ENCODE results near the gene ITPR1. TPM values are rescaled to one million over a fixed set of nuclear protein-coding genes. Genes with fewer than 3 reads are reported as not detected.

The ITPR1 gene
- polyA plus RNA-seq, 2 of the 4 experiments (the other 2 are of a cell fraction) = 2.8 to 9.6 TPM

DNA sequence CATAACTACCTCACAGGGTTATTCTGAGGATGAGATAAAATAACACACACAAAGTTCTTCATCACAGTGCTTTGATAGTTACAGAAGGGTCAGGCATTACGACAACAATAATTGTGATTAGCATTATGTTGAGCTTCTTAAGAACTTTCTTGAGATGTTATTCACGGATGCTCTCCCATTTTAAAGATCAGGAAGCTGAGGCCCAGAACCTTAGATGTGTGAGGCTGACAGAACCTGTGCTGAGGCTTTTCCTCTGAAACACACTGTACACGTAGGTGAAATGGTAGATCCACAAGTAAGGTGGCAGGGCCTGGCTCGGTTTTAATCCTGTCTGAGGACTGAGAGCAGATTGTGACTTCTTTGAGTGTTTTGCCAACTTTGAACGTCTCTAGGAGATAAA, 274.9 kb downstream of the ITPR1 start:
- Histone ChIP-seq H3K4me2 (no peak overlapping the region), H3K4me3 (no peak overlapping the region), H3K9me3 (peaks cover 22% of the 10 kb centered on the region), H3K4me1 (0 out of 3 replicates have a peak, but pooled peaks cover 8% of the 10 kb centered on the region), H3K27ac (no peak overlapping the region)
- ChIA-PET CTCF (interaction anchor here (0.9 to 1.6 kb wide), 3 partner anchors 12 to 34 kb away, joined by 3 read pairs; no protein-coding TSS in a partner anchor), POLR2A (no interaction called here)
- WGBS (ENCODE audit: missing lambda C conversion rate) = 87% methylated on average over 5 of the region's 5 CpGs
- TF ChIP-seq HOXB13 (CRISPR knock-in tag; IDR thresholded peaks at IDR 0.05; ENCODE audit: low read depth) (no peak), POLR2A (IDR thresholded peaks at IDR 0.05; ENCODE audit: low read length) (no peak), ZC3H11A (IDR thresholded peaks at IDR 0.05) (no peak)
- TF ChIP-seq, protein P1, sequence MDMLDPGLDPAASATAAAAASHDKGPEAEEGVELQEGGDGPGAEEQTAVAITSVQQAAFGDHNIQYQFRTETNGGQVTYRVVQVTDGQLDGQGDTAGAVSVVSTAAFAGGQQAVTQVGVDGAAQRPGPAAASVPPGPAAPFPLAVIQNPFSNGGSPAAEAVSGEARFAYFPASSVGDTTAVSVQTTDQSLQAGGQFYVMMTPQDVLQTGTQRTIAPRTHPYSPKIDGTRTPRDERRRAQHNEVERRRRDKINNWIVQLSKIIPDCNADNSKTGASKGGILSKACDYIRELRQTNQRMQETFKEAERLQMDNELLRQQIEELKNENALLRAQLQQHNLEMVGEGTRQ (IDR thresholded peaks at IDR 0.05) = no peak
- DNase-seq (ENCODE audit: low read depth in 1 of 2, low spot score in 1 of 2) (no peak), ATAC-seq (no peak), FAIRE-seq (no peak)

DNA sequence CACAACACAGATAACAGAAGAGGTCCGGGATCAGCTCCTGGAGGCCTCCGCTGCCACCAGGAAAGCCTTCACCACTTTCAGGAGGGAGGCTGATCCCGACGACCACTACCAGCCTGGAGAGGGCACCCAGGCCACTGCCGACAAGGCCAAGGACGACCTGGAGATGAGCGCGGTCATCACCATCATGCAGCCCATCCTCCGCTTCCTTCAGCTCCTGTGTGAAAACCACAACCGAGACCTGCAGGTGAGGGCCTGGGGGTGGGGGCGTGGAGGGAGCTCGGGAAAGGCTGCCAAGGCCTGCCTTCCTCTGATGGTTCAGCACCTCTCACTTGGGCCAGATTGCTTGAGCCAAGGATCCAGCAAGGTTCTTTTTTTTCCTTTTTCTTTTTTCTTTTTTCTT, 275.4 kb downstream of the ITPR1 start:
- Histone ChIP-seq H3K9me3 (peaks cover 22% of the 10 kb centered on the region), H3K4me1 (0 out of 3 replicates have a peak, but pooled peaks cover 8% of the 10 kb centered on the region), H3K4me2 (no peak overlapping the region), H3K4me3 (no peak overlapping the region), H3K27ac (no peak overlapping the region)
- no peak for FAIRE-seq
- ChIA-PET POLR2A (no interaction called here), CTCF (interaction anchor here (0.9 to 1.6 kb wide), 3 partner anchors 12 to 52 kb away, joined by 3 to 4 read pairs (median 3); no protein-coding TSS in a partner anchor)
- DNase-seq (ENCODE audit: low read depth in 1 of 2, low spot score in 1 of 2) = no peak
- WGBS (ENCODE audit: missing lambda C conversion rate) = 91% methylated on average over 12 of the region's 12 CpGs
- ATAC-seq = no peak
- TF ChIP-seq PHF8 (IDR thresholded peaks at IDR 0.05; ENCODE audit: borderline replicate concordance, low read depth) = no peak

DNA sequence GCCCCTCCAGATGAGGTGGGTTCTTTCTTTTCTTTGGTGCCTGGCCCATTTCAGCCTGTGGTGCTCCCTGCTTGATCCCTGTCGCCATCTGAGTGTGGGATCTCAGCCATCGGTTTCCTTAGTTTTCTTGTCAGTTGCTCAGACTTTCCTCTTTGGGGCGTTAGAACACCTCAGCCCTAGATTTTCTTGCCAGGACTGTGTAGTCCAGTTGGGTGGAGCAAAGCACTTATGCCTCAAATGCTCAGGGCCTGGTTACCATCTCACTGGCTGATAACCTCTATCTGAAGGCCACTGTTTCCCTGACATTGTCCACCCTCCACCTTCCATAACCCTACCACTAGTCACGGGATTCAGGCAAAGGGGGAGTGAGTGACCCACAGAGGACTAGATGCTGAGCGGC, 277.4 kb downstream of the ITPR1 start:
- WGBS (ENCODE audit: missing lambda C conversion rate) = 87% methylated on average over 5 of the region's 5 CpGs
- no peak overlapping the region for H3K4me2 ChIP-seq
- ChIA-PET CTCF (interaction anchor here (0.9 kb wide), 2 partner anchors 59 to 184 kb away, joined by 3 to 5 read pairs; no protein-coding TSS in a partner anchor), POLR2A (no interaction called here)
- no peak overlapping the region for H3K27ac ChIP-seq
- TF ChIP-seq MYC (IDR thresholded peaks at IDR 0.05; ENCODE audit: borderline replicate concordance, low read length) (no peak), CHD2 (IDR thresholded peaks at IDR 0.05; ENCODE audit: low read length, partially characterized antibody) (no peak), SREBF2 (IDR thresholded peaks at IDR 0.05) (no peak), SMC3 (IDR thresholded peaks at IDR 0.05) (no peak), KDM5A (IDR thresholded peaks at IDR 0.05) (no peak), HEYL (CRISPR knock-in tag; IDR thresholded peaks at IDR 0.05) (no peak), TP53 (CRISPR knock-in tag; IDR thresholded peaks at IDR 0.05) (no peak), HOXB13 (CRISPR knock-in tag; IDR thresholded peaks at IDR 0.05; ENCODE audit: low read depth) (no peak), KDM1A (IDR thresholded peaks at IDR 0.05; ENCODE audit: low read depth) (no peak), EHMT2 (IDR thresholded peaks at IDR 0.05; ENCODE audit: low read depth) (no peak), ESRRA (IDR thresholded peaks at IDR 0.05; ENCODE audit: borderline replicate concordance, low read length) (no peak), FOSL2 (IDR thresholded peaks at IDR 0.05) (no peak), FOSL2 (CRISPR knock-in tag; IDR thresholded peaks at IDR 0.05) (no peak), HOXB5 (CRISPR knock-in tag; IDR thresholded peaks at IDR 0.05) (no peak), HOXA7 (CRISPR knock-in tag; IDR thresholded peaks at IDR 0.05) (no peak), EHF (CRISPR knock-in tag; IDR thresholded peaks at IDR 0.05) (no peak), TFCP2L1 (CRISPR knock-in tag; IDR thresholded peaks at IDR 0.05) (no peak), MAFK (IDR thresholded peaks at IDR 0.05; ENCODE audit: partially characterized antibody) (no peak)
- TF ChIP-seq, protein P2, sequence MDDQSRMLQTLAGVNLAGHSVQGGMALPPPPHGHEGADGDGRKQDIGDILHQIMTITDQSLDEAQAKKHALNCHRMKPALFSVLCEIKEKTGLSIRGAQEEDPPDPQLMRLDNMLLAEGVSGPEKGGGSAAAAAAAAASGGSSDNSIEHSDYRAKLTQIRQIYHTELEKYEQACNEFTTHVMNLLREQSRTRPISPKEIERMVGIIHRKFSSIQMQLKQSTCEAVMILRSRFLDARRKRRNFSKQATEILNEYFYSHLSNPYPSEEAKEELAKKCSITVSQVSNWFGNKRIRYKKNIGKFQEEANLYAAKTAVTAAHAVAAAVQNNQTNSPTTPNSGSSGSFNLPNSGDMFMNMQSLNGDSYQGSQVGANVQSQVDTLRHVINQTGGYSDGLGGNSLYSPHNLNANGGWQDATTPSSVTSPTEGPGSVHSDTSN (IDR thresholded peaks at IDR 0.05) = no peak
- TF ChIP-seq, protein P3, sequence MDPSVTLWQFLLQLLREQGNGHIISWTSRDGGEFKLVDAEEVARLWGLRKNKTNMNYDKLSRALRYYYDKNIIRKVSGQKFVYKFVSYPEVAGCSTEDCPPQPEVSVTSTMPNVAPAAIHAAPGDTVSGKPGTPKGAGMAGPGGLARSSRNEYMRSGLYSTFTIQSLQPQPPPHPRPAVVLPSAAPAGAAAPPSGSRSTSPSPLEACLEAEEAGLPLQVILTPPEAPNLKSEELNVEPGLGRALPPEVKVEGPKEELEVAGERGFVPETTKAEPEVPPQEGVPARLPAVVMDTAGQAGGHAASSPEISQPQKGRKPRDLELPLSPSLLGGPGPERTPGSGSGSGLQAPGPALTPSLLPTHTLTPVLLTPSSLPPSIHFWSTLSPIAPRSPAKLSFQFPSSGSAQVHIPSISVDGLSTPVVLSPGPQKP (IDR thresholded peaks at IDR 0.05; ENCODE audit: low read depth, low read length) = no peak
- no peak overlapping the region for H3K4me3 ChIP-seq
- H3K9me3 ChIP-seq = peaks cover 15% of the 10 kb centered on the region
- FAIRE-seq (no peak), ATAC-seq (no peak; a peak in 1 of 6 replicates), DNase-seq (ENCODE audit: low read depth in 1 of 2, low spot score in 1 of 2) (no peak)
- 0 out of 3 replicates have a peak, but pooled peaks cover 8% of the 10 kb centered on the region for H3K4me1 ChIP-seq
